ENCODE results near the gene SLC37A1. TPM values are rescaled to one million over a fixed set of nuclear protein-coding genes. Genes with fewer than 3 reads are reported as not detected.
A peak's percentile ranks its signal among the peaks of the same experiment; 100 is the strongest.

Gene SLC37A1
- total RNA-seq, 3 donors from 2014 or later (not counting 1 experiment from before 2014, with no cell fraction given), result 24.8 to 25.8 (median 25.3) TPM

DNA sequence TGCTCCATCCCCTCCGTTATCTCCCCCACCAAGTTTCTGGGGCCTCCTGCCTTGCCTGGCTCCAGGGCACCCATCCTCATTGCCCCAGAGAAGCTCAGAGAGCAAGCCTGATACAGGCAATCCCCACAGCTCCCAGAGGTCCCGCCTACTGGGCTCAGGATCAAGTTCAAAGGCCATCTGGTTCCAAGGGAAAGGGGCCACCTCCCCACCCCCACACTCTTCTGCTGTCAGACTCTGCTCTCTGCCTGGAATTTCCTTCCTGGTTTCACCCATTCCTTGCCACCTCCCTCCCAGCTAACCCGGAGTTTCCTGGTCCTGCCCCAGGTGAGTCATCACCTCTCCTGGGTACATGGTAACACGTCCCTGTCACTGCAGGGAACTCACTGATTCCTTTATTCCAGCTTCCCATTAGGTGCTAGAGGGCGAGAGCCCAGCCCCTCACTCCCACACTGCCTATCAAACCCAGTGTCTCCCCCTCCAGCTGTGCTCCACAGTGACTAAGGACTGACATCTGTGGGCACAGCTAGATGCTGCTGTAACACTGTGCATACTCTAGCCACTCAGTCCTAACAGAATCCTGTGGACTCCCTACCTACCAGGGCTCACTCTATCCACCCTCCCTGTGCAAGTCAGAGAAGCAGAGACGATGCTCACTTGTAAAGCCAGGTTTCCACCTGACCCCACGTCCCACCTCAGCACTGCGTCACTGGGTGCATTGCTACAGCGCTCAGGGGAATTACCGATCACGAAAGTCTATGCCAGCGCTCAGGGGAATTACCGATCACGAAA, 39.4 kb upstream of the SLC37A1 start:
- no peaks in the 10 kb centered on the region for H3K36me3 ChIP-seq (ENCODE audit: control insufficient read depth, insufficient read depth, low read length)
- DNase-seq (peak in 1 of 2 donors; percentile 52), ATAC-seq (peak in 1 of 3 donors; percentile 58)
- H3K27me3 ChIP-seq (ENCODE audit: control insufficient read depth, insufficient read depth, low read length), result no peaks in the 10 kb centered on the region
- TF ChIP-seq, protein P1, sequence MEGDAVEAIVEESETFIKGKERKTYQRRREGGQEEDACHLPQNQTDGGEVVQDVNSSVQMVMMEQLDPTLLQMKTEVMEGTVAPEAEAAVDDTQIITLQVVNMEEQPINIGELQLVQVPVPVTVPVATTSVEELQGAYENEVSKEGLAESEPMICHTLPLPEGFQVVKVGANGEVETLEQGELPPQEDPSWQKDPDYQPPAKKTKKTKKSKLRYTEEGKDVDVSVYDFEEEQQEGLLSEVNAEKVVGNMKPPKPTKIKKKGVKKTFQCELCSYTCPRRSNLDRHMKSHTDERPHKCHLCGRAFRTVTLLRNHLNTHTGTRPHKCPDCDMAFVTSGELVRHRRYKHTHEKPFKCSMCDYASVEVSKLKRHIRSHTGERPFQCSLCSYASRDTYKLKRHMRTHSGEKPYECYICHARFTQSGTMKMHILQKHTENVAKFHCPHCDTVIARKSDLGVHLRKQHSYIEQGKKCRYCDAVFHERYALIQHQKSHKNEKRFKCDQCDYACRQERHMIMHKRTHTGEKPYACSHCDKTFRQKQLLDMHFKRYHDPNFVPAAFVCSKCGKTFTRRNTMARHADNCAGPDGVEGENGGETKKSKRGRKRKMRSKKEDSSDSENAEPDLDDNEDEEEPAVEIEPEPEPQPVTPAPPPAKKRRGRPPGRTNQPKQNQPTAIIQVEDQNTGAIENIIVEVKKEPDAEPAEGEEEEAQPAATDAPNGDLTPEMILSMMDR (IDR thresholded peaks at IDR 0.05), result no peak
- no peaks in the 10 kb centered on the region for H3K9me3 ChIP-seq (ENCODE audit: control insufficient read depth, insufficient read depth, low read length)
- 83% methylated on average over 14 of the region's 14 CpGs for WGBS (ENCODE audit: insufficient coverage)
- no peaks in the 10 kb centered on the region for H3K36me3 Mint-ChIP-seq
- peaks cover 9 to 12% of the 10 kb centered on the region in 2 donors for H3K27me3 Mint-ChIP-seq (ENCODE audit: low read depth in 2 of 2)
- no peaks in the 10 kb centered on the region for H3K4me1 ChIP-seq (ENCODE audit: control insufficient read depth, insufficient read depth, low read length)
- H3K4me3 Mint-ChIP-seq, result no peak overlapping the region
- no peaks in the 10 kb centered on the region for H3K9me3 Mint-ChIP-seq
- H3K4me3 ChIP-seq (ENCODE audit: low read length), result no peak overlapping the region
- no peaks in the 10 kb centered on the region for H3K4me1 Mint-ChIP-seq
- H3K27ac ChIP-seq (ENCODE audit: low read length), result no peak overlapping the region
- peak overlapping the region in 1 of 2 donors; percentile 13 for H3K27ac Mint-ChIP-seq
- intact Hi-C loops (cut with micrococcal nuclease), result no loop called here

GRCh38 chr21:42475036-42475435, 38.6 kb upstream of the SLC37A1 start:
- peaks cover 7 to 15% of the 10 kb centered on the region in 2 donors for H3K27me3 Mint-ChIP-seq (ENCODE audit: low read depth in 2 of 2)
- WGBS (ENCODE audit: insufficient coverage), result 87% methylated on average over 6 of the region's 7 CpGs
- ATAC-seq (no peak), DNase-seq (no peak)
- no peaks in the 10 kb centered on the region for H3K9me3 Mint-ChIP-seq
- TF ChIP-seq, protein P1 (IDR thresholded peaks at IDR 0.05), result no peak
- H3K36me3 ChIP-seq (ENCODE audit: control insufficient read depth, insufficient read depth, low read length), result no peaks in the 10 kb centered on the region
- H3K36me3 Mint-ChIP-seq, result no peaks in the 10 kb centered on the region
- H3K4me3 Mint-ChIP-seq, result no peak overlapping the region
- no peaks in the 10 kb centered on the region for H3K9me3 ChIP-seq (ENCODE audit: control insufficient read depth, insufficient read depth, low read length)
- H3K4me3 ChIP-seq (ENCODE audit: low read length), result no peak overlapping the region
- H3K4me1 Mint-ChIP-seq, result no peaks in the 10 kb centered on the region
- H3K27me3 ChIP-seq (ENCODE audit: control insufficient read depth, insufficient read depth, low read length), result no peaks in the 10 kb centered on the region
- no peaks in the 10 kb centered on the region for H3K4me1 ChIP-seq (ENCODE audit: control insufficient read depth, insufficient read depth, low read length)
- intact Hi-C loops (cut with micrococcal nuclease), result no loop called here
- H3K27ac Mint-ChIP-seq, result no peak overlapping the region
- H3K27ac ChIP-seq (ENCODE audit: low read length), result no peak overlapping the region

DNA sequence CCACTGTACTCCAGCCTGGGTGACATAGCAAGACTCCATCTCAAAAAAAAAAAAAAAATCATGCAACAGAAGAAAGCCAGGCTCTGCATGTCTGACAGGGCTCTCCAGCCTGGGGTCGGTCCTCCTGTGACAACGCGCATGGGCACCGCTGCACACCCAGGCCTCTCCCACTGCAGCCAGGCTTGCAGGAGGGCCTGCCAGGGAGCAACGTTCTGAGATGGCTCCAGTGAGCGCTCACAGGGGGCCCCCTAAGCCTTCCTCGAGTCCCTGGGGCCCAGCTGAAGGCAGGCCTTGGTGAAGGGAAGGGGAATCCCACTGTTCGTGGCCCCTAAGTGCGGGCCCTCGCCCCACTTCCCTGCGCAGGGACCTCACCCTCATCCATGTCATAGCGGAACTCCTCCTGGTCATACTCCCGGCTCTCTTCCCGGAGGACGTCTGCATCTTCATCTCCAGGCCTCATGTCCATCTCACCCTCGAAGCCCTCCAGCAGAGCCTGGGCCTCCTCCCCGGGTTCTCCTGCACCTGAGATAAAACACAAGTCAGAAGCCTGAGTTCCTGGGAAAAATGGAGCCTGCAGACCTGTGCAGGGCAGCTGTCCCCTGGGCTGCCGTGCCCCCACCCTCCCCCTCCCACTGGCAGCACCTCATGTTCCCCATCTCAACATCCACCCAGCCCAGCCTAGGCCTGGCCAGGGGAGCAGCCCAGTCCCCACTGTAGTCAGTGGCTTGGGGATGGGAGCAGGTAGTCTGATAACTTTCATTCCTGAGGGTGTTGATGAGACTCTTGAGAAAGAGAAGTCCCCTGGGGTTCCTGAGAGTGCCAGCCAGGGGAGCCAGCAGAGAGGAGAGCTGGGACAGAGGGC, 37.9 kb upstream of the SLC37A1 start:
- intact Hi-C loops (cut with micrococcal nuclease), result no loop called here
- no peaks in the 10 kb centered on the region for H3K4me1 Mint-ChIP-seq
- WGBS (ENCODE audit: insufficient coverage), result 90% methylated on average over 18 of the region's 18 CpGs
- ATAC-seq, result no peak
- H3K9me3 ChIP-seq (ENCODE audit: control insufficient read depth, insufficient read depth, low read length), result no peaks in the 10 kb centered on the region
- H3K27me3 ChIP-seq (ENCODE audit: control insufficient read depth, insufficient read depth, low read length), result no peaks in the 10 kb centered on the region
- H3K27ac ChIP-seq (ENCODE audit: low read length), result no peak overlapping the region
- no peak for DNase-seq
- no peaks in the 10 kb centered on the region for H3K9me3 Mint-ChIP-seq
- no peaks in the 10 kb centered on the region for H3K36me3 Mint-ChIP-seq
- peaks cover 7 to 15% of the 10 kb centered on the region in 2 donors for H3K27me3 Mint-ChIP-seq (ENCODE audit: low read depth in 2 of 2)
- TF ChIP-seq, protein P1 (IDR thresholded peaks at IDR 0.05), result no peak
- no peak overlapping the region for H3K27ac Mint-ChIP-seq
- no peak overlapping the region for H3K4me3 Mint-ChIP-seq
- no peaks in the 10 kb centered on the region for H3K36me3 ChIP-seq (ENCODE audit: control insufficient read depth, insufficient read depth, low read length)
- no peaks in the 10 kb centered on the region for H3K4me1 ChIP-seq (ENCODE audit: control insufficient read depth, insufficient read depth, low read length)
- no peak overlapping the region for H3K4me3 ChIP-seq (ENCODE audit: low read length)
